HG03066 (cell line): ENCODE measurements around the gene SNN.

Source experiments
- ATAC-seq: cut with Tn5 transposase; IDR thresholded peaks from one replicate; pipeline ENCODE4 v1.9.1; 2021; ENCODE audit warnings: low read depth; ENCODE audit not compliant: unreplicated experiment

The SNN gene

GRCh38 chr16:11696266-11697012, 28.2 kb downstream of the SNN start:
- no peak for ATAC-seq

GRCh38 chr16:11697319-11697718, 29.1 kb downstream of the SNN start:
- no peak for ATAC-seq

GRCh38 chr16:11698271-11698689, 30.0 kb downstream of the SNN start:
- no peak for ATAC-seq

GRCh38 chr16:11699234-11699894, 31.1 kb downstream of the SNN start:
- no peak for ATAC-seq

GRCh38 chr16:11700264-11701029, 32.2 kb downstream of the SNN start:
- ATAC-seq: no peak

DNA sequence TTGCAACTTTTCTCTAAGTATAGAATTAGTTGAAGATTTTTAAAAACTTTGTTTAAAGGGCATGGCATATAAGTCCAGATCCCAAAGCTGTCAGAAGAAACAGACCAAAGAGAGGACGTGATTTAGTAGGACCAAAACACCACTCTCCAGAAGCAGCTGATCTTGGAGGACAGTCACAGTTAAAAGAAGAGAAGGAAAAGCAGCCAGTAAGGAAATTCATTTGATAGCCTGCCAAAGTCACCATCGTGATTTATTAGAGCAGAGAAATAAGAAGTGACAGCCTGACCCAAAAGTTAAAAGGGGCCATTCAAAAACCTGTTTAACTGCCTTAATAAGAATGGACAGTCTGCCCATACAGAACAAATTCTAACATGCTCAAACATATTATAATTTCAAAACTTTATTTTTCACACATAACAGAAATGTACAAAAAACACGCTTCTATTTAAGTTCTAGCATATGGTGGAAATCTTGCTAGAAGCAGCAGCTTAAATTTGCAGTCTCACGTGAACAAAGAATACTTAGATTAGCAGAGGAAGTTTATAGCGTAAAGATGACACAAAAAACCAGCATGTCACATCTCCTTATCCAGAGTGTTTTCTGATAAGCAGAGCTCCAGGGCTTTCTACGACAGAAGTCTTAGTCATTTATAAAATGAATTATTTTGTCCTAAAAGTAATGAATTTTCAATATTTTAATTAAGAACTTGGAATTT, 37.2 kb downstream of the SNN start:
- ATAC-seq: no peak

DNA sequence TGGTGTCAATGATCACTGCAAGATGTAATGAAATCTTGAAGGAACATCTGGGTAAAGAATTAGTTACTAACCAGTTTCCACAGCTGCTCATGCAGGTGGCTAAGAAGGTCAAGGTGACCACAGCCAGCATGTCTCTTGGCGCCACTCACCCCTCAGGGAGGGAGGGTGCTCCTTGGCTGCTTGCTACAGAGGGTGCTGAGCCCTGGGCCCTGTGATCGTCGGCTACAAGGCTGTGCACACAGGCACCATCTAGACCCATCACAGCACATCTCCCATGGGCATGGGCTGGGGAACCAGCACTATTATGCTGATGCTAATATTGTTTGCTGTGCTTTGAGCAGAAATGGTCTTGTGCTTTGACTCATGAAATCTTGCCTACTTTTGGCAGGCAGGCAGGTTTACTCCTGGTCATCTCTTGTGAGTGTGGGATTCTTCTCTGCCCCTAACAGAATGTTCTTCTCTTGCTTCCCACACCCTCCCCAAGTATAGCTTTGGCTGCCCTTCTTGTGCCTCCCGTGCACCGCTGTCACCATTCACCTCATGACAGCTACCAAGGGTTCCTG, 38.0 kb downstream of the SNN start:
- ATAC-seq: no peak

DNA sequence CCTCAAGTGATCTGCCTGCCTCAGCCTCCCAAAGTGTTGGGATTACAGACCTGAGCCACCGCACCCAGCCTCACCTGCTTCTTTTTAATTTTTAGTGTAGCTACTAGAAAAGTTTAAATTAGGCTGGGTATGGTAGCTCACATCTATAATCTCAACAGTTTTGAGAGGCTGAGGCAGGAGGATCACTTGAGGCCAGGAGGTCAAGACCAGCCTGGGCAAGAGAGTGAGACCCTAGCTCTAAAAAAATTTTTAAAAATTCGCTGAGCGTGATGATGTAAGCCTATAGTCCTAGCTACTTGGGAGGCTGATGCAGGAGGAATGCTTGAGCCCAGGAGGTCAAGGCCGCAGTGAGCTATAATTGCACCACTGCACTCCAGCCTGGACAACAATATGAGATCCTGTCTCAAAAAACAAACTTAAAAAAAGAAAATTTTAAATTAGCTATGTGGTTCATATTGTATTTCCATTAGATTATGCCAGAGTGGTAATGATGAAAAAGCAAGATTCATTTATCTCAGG, 39.5 kb downstream of the SNN start:
- no peak for ATAC-seq

DNA sequence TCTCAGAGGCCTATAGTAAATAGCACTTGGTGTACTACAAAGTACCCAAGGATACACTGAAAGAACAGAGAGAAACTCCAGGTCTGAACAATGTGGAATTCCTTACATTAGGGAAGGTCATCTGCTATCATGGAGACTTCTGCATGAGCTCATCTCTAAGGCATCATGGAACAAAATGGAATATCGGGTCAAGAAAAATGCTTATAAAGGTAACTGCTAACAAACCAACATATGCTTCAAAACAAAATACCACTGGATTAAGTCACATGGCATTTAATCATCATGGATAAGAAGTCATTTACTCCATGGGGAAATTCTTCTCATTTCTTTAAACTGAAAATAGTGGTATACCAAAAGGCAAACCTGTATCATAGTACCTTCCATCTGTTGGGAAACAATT, 40.2 kb downstream of the SNN start:
- ATAC-seq: no peak

DNA sequence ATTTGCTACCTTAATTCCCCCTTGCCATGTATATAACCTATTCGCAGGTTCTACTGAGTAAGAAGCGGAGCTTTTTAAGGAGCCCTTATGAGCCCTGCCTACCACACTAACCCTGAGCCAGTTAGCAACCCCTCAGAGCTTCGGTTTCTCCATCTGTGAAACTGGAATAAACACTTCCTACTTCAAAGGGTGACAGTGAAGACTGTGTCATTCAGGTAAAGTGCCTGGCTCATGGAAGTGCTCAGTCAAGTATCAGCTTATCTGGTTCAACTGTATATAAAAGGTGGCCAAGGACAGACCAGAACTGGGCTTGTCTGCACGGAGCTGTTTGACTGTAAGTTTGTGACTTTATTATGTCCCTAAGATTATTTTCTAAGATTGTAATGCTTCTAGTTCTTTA, 43.4 kb downstream of the SNN start:
- ATAC-seq: no peak

GRCh38 chr16:11712122-11712521, 43.9 kb downstream of the SNN start:
- no peak for ATAC-seq

GRCh38 chr16:11715246-11715947, 47.1 kb downstream of the SNN start:
- no peak for ATAC-seq

GRCh38 chr16:11716336-11716735, 48.1 kb downstream of the SNN start:
- no peak for ATAC-seq

DNA sequence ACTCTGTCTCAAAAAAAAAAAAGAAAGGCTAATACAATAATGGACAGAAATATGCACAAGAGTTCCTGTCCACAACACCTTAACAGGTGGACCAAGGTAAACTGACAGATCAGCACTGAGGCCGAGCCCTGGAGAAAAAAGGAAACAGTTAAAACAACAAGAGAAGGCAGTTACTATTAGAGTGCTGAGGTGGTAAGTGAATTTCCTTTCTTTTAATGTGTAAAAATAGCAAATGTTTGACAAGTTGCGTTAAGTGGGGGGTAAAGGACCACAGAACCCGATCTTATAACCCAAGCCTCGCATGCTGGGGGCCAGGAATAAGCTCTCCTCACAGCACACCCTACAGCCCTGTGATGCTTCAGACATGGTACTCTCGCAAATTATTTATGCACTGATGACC, 49.6 kb downstream of the SNN start:
- no peak for ATAC-seq

GRCh38 chr16:11719171-11719570, 50.9 kb downstream of the SNN start:
- ATAC-seq: no peak

- no peak for ATAC-seq
Measured at GRCh38 chr16:11719762-11720161, 51.5 kb downstream of the SNN start.

DNA sequence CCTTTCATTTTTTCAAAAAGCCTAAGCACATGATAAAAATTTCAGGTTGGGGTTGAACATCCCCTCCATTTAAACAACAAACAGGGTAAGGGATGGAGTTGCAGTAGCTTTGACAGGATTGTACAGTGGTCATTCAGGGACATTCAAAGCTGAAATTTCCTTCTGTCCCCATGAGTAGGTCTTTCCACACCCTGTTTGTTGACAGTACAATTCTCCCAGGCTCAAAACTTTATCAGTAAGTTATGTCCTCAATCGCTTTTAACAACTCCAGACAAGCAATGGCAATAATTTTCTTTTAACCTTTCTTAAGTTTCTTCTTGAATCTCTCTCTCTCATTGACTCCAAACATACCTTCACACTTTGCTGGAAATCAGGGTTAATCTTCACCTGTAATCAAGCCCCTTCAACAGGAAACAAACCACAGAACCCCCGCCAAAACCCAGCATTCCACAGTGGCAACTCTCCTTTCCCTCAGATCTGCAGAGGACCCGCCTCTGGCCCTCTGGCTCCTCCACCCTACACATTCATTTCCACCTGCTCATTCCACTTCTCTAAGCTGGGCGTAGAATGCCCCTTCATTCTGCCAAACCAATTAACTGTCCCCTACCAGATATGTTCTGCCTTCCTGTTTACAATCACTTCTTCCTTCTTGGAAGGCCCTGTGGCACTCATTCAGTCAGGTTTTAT, 53.7 kb downstream of the SNN start:
- ATAC-seq: no peak

- ATAC-seq: no peak
Measured at GRCh38 chr16:11722468-11722808, 54.2 kb downstream of the SNN start.

DNA sequence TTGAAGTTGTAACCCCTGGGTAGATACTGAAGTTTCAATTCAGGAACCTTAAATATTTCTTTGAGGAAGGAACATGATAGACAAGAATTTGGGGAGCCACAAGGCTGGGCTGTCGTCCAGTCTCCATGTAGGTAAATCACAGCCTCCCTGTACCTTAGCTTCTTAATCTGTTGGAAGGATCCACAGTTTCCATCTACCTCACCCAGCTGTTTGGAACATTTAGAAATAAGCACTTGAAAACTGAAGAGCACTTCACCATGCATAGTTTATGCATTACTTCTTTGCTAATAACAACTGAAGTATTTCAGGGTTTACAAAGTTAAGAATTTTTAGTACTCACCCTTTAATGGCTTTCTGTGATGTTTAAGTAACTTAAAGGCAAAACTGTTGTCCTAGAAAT, 57.2 kb downstream of the SNN start:
- ATAC-seq: no peak
